ENCODE data around the gene MAML3. TPM values are rescaled to one million over a fixed set of nuclear protein-coding genes. Genes with fewer than 3 reads are reported as not detected.

Gene MAML3
- total RNA-seq, 4 donors from 2014 or later = 16.1 to 40.0 (median 18.1) TPM

- no peak for TF ChIP-seq CTCF (IDR thresholded peaks at IDR 0.05)
- no peak for TF ChIP-seq POLR2A (IDR thresholded peaks at IDR 0.05)
- TF ChIP-seq EP300 (IDR thresholded peaks at IDR 0.05; ENCODE audit: low read depth) = no peak
- TF ChIP-seq POLR2AphosphoS5 (IDR thresholded peaks at IDR 0.05) = no peak
- Histone ChIP-seq H3K4me3 (no peak overlapping the region), H3K27ac (no peak overlapping the region), H3K9me3 (no peaks in the 10 kb centered on the region), H3K27me3 (no peaks in the 10 kb centered on the region), H3K4me1 (peaks cover 0 to 11% (median 3%) of the 10 kb centered on the region in 4 donors), H3K36me3 (no peaks in the 10 kb centered on the region)
- in situ Hi-C loops (cut with MboI; ENCODE audit: low pct_ligation_motif_present in 1 of 4, low pct_unique_long_range_greater_than_20kb in 1 of 4, low sequenced_read_pairs in 3 of 4) = no loop called here
- intact Hi-C loops (cut with DNase I; ENCODE audit: low total_unique reads) = no loop called here
- no peak for DNase-seq
Observed at GRCh38 chr4:139799615-139800014, 354.4 kb downstream of the MAML3 start.

GRCh38 chr4:139798456-139798855 is 355.5 kb downstream of the MAML3 start:
- in situ Hi-C loops (cut with MboI; ENCODE audit: low pct_ligation_motif_present in 1 of 4, low pct_unique_long_range_greater_than_20kb in 1 of 4, low sequenced_read_pairs in 3 of 4) = no loop called here
- Histone ChIP-seq H3K9me3 (no peaks in the 10 kb centered on the region), H3K36me3 (no peaks in the 10 kb centered on the region), H3K4me1 (peaks cover 0 to 11% (median 3%) of the 10 kb centered on the region in 4 donors), H3K27me3 (no peaks in the 10 kb centered on the region), H3K27ac (no peak overlapping the region), H3K4me3 (no peak overlapping the region)
- DNase-seq = no peak
- TF ChIP-seq EP300 (IDR thresholded peaks at IDR 0.05; ENCODE audit: low read depth) (no peak), CTCF (IDR thresholded peaks at IDR 0.05) (no peak), POLR2A (IDR thresholded peaks at IDR 0.05) (no peak), POLR2AphosphoS5 (IDR thresholded peaks at IDR 0.05) (no peak)
- intact Hi-C loops (cut with DNase I; ENCODE audit: low total_unique reads) = no loop called here

GRCh38 chr4:139797287-139797686 is 356.7 kb downstream of the MAML3 start:
- Histone ChIP-seq H3K36me3 (no peaks in the 10 kb centered on the region), H3K4me1 (peaks cover 0 to 11% (median 3%) of the 10 kb centered on the region in 4 donors), H3K27ac (no peak overlapping the region), H3K9me3 (no peaks in the 10 kb centered on the region), H3K27me3 (no peaks in the 10 kb centered on the region), H3K4me3 (no peak overlapping the region)
- intact Hi-C loops (cut with DNase I; ENCODE audit: low total_unique reads) = no loop called here
- DNase-seq = no peak
- in situ Hi-C loops (cut with MboI; ENCODE audit: low pct_ligation_motif_present in 1 of 4, low pct_unique_long_range_greater_than_20kb in 1 of 4, low sequenced_read_pairs in 3 of 4) = no loop called here
- WGBS, 2 donors (ENCODE audit: low coverage in 1 of 2) = 87 to 91% methylated on average over 1 to 2 of the region's 2 CpGs
- TF ChIP-seq EP300 (IDR thresholded peaks at IDR 0.05; ENCODE audit: low read depth) = no peak
- TF ChIP-seq CTCF (IDR thresholded peaks at IDR 0.05) = no peak
- no peak for TF ChIP-seq POLR2A (IDR thresholded peaks at IDR 0.05)
- TF ChIP-seq POLR2AphosphoS5 (IDR thresholded peaks at IDR 0.05) = no peak

- TF ChIP-seq EP300 (IDR thresholded peaks at IDR 0.05; ENCODE audit: low read depth) = no peak
- no peak for TF ChIP-seq POLR2A (IDR thresholded peaks at IDR 0.05)
- TF ChIP-seq CTCF (IDR thresholded peaks at IDR 0.05) = no peak
- TF ChIP-seq POLR2AphosphoS5 (IDR thresholded peaks at IDR 0.05) = no peak
- in situ Hi-C loops (cut with MboI; ENCODE audit: low pct_ligation_motif_present in 1 of 4, low pct_unique_long_range_greater_than_20kb in 1 of 4, low sequenced_read_pairs in 3 of 4) = no loop called here
- Histone ChIP-seq H3K36me3 (no peaks in the 10 kb centered on the region), H3K27ac (no peak overlapping the region), H3K27me3 (no peaks in the 10 kb centered on the region), H3K9me3 (no peaks in the 10 kb centered on the region), H3K4me1 (peaks cover 0 to 10% (median 3%) of the 10 kb centered on the region in 4 donors), H3K4me3 (no peak overlapping the region)
- 68 to 75% methylated on average over 6 to 8 of the region's 8 CpGs for WGBS, 2 donors (ENCODE audit: low coverage in 1 of 2)
- no peak for DNase-seq
- intact Hi-C loops (cut with DNase I; ENCODE audit: low total_unique reads) = no loop called here
Observed at GRCh38 chr4:139795527-139796314, 358.3 kb downstream of the MAML3 start.

All from transverse colon (tissue), 4 donors.